AG04449 (cell line): Measurements from ENCODE around the gene GAS1.

ENCODE experiments used
- CTCF ChIA-PET: fragments of 350-600 bp; formaldehyde crosslinking; extraction: SDS; loops from one replicate; lab custom pipeline; 2021; ENCODE audit warnings: antibody characterized with exemption; lab: Yijun Ruan, JAX
- POLR2A ChIA-PET: fragments of 400-600, 350-600 bp; formaldehyde crosslinking; extraction: SDS; loops from one replicate; lab custom pipeline; 2020; ENCODE audit warnings: antibody characterized with exemption, inconsistent platforms; lab: Yijun Ruan, JAX
- DNase-seq: peaks from one replicate; pipeline ENCODE4 v3.0.0-alpha.2; 2010; ENCODE audit warnings: low read depth, low spot score
- H3K4me3 ChIP-seq: 2 replicates; pipeline ENCODE4 v1.5.1; 2011; ENCODE audit warnings: low read depth, mild to moderate bottlenecking, control low read depth, low read length
- CTCF ChIP-seq: IDR thresholded peaks from one replicate; pipeline ENCODE4 v1.5.1; 2011; ENCODE audit warnings: mild to moderate bottlenecking, moderate library complexity, low read length, control low read depth, inconsistent platforms; ENCODE audit not compliant: insufficient read depth; ENCODE audit errors: missing control alignments

Gene GAS1

DNA sequence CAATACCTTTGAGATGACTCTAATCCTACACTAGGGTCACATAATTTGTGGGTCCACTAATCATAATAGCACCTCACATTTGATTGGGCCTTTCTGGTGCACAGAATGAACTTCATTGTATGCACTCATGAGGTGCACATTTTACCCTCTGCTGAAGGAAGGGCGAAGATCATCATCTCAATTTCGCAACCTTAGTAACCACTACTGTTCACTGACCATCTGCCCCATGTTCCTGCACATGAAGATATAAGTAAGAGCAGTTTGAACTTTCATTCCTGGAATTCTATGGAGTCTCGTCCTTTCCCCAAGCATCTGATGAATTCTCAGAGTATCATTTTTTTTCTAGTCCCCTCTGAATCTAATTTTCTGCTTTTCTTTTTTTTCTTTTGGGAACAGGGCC lies 21.2 kb downstream of the GAS1 start:
- ChIA-PET CTCF (interaction anchor here (1.2 to 1.6 kb wide), 2 partner anchors 9 to 289 kb away, joined by 4 to 7 read pairs; no protein-coding TSS in a partner anchor), POLR2A (no interaction called here)
- H3K4me3 ChIP-seq: no peak overlapping the region
- no peak for DNase-seq
- TF ChIP-seq CTCF: no peak

DNA sequence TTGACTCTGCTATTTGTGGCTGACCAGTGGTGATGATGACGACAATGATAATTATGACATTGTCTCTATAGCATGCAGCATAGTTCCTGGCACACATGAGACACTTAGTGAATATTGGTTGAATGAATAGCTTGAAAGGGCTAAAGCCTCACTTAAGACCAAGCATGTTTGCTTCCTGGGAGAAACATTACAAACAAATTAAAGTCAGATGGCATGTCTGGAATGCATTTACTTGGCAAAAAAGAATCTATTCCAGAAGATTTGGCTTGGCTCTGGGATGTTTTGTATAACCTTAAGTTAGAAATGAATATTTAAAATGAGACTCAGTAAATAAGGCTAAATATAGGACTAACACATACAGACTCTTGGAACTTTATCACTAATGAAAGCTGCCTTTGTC lies 21.6 kb downstream of the GAS1 start:
- no peak overlapping the region for H3K4me3 ChIP-seq
- CTCF ChIA-PET: interaction anchor here (1.2 to 1.6 kb wide), 3 partner anchors 10 to 491 kb away, joined by 4 to 7 read pairs (median 5); no protein-coding TSS in a partner anchor
- POLR2A ChIA-PET: interaction anchor here (0.7 kb wide), 1 partner anchor 22 kb away, joined by 3 read pairs; the partner anchor contains the start of gene GAS1
- DNase-seq: peak; percentile 87
- no peak for TF ChIP-seq CTCF

- ChIA-PET CTCF (interaction anchor here (0.8 to 1.5 kb wide), 2 partner anchors 373 to 490 kb away, joined by 3 to 5 read pairs; no protein-coding TSS in a partner anchor), POLR2A (no interaction called here)
- DNase-seq: no peak
- TF ChIP-seq CTCF: no peak
- no peak overlapping the region for H3K4me3 ChIP-seq
Observed at GRCh38 chr9:86924206-86924605, 23.1 kb downstream of the GAS1 start.

GRCh38 chr9:86921151-86921923 lies 26.0 kb downstream of the GAS1 start:
- no peak for DNase-seq
- POLR2A ChIA-PET: no interaction called here
- no peak for TF ChIP-seq CTCF
- H3K4me3 ChIP-seq: no peak overlapping the region
- CTCF ChIA-PET: interaction anchor here (0.8 kb wide), 1 partner anchor 434 kb away, joined by 3 read pairs; no protein-coding TSS in a partner anchor

DNA sequence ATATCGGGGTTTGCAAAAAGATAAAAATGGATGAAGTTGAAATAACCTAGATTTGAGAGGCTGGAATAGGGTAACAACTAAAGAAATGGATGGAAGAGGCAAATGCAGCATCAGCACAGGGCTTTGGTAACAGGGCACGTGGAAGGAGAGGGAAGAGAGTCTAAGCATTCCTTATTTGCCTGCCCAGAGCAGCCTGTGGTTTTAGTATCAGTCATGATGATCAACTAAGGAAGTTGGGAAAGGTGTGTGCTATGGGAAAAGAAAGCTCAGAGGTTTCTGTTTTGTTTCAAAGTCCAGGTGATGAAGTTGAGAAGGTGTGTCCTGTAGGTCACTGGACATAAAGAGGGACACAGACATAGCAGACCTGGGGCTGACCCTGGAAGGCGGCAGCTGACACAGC lies 28.8 kb downstream of the GAS1 start:
- no peak for TF ChIP-seq CTCF
- H3K4me3 ChIP-seq: no peak overlapping the region
- no peak for DNase-seq
- ChIA-PET POLR2A (interaction anchor here (0.6 kb wide), 1 partner anchor 35 kb away, joined by 3 read pairs; no protein-coding TSS in a partner anchor), CTCF (no interaction called here)

- TF ChIP-seq CTCF: no peak
- no peak for DNase-seq
- POLR2A ChIA-PET: no interaction called here
- H3K4me3 ChIP-seq: no peak overlapping the region
- CTCF ChIA-PET: no interaction called here
Observed at GRCh38 chr9:86912210-86912609, 35.1 kb downstream of the GAS1 start.
